ENCODE measurements around the gene DZIP3.

The DZIP3 gene

GRCh38 chr3:108589081-108589997, at the start of gene DZIP3, which contains the start of gene CIP2A:
TSS of gene DZIP3 (plus strand) at chr3:108589722. CDS start at chr3:108605407, 15,685 bp downstream.
TSS of gene CIP2A (minus strand) at chr3:108589438. CDS start at chr3:108589375, 63 bp downstream.
- DNase-seq: peak; percentile 85 to 86

GRCh38 chr3:108546247-108546646, 43.3 kb upstream of the DZIP3 start:
- DNase-seq: no peak

GRCh38 chr3:108546692-108547091, 42.8 kb upstream of the DZIP3 start:
- DNase-seq: no peak

GRCh38 chr3:108548304-108548703, 41.2 kb upstream of the DZIP3 start:
- no peak for DNase-seq

- no peak for DNase-seq
Measured at GRCh38 chr3:108548886-108549285, 40.6 kb upstream of the DZIP3 start.

- DNase-seq: no peak
Measured at GRCh38 chr3:108552267-108553159, 37.0 kb upstream of the DZIP3 start.

GRCh38 chr3:108554229-108554628, 35.3 kb upstream of the DZIP3 start:
- no peak for DNase-seq

- no peak for DNase-seq
Measured at GRCh38 chr3:108554913-108555571, 34.5 kb upstream of the DZIP3 start.

- DNase-seq: no peak
Measured at GRCh38 chr3:108555966-108556581, 33.4 kb upstream of the DZIP3 start.

GRCh38 chr3:108562565-108562964, 27.0 kb upstream of the DZIP3 start:
- no peak for DNase-seq

- no peak for DNase-seq
Measured at GRCh38 chr3:108564564-108564963, 25.0 kb upstream of the DZIP3 start.

- no peak for DNase-seq
Measured at GRCh38 chr3:108565506-108565905, 24.0 kb upstream of the DZIP3 start.

GRCh38 chr3:108566599-108566998, 22.9 kb upstream of the DZIP3 start:
- DNase-seq: no peak

GRCh38 chr3:108569336-108569735, 20.2 kb upstream of the DZIP3 start:
- DNase-seq: no peak

GRCh38 chr3:108578064-108578463, 11.5 kb upstream of the DZIP3 start:
- DNase-seq: no peak

GRCh38 chr3:108588601-108589000, 921 bp upstream of the DZIP3 start:
- no peak for DNase-seq

- DNase-seq: no peak
Measured at GRCh38 chr3:108589998-108590323, 439 bp downstream of the DZIP3 start.

GRCh38 chr3:108590460-108590859, 938 bp downstream of the DZIP3 start:
- DNase-seq: no peak

- no peak for DNase-seq
Measured at GRCh38 chr3:108595321-108595720, 5.8 kb downstream of the DZIP3 start.

- DNase-seq: no peak
Measured at GRCh38 chr3:108598375-108598774, 8.9 kb downstream of the DZIP3 start.

- DNase-seq: no peak
Measured at GRCh38 chr3:108599677-108600409, 10.3 kb downstream of the DZIP3 start.
